SU-DHL-6 (cell line): ENCODE results near the gene NUP98.

Experiments used
- H2AFZ ChIP-seq: fragments of 200-600 bp; sonication (generic); 2 replicates; pipeline ENCODE4 v1.6.1; 2014; ENCODE audit warnings: low read depth, mild to moderate bottlenecking, moderate library complexity, mixed read lengths, antibody characterized with exemption, low read length; ENCODE audit not compliant: severe bottlenecking
- H3F3A ChIP-seq: fragments of 200-600 bp; shearing (Covaris generic); 2 replicates; pipeline ENCODE4 v1.6.0; 2016; ENCODE audit warnings: antibody characterized with exemption, mild to moderate bottlenecking; ENCODE audit not compliant: insufficient read depth
- H3K27ac ChIP-seq: fragments of 200-600 bp; sonication (generic); 2 replicates; pipeline ENCODE4 v1.5.1; 2016; ENCODE audit warnings: low read depth, mild to moderate bottlenecking, low read length, moderate library complexity, mixed read lengths
- H3K27me3 ChIP-seq: fragments of 200-600 bp; sonication (generic), shearing (Covaris generic); 2 replicates; pipeline ENCODE4 v1.6.0; 2014; ENCODE audit warnings: mild to moderate bottlenecking, low read length
- H3K36me3 ChIP-seq: fragments of 200-600 bp; sonication (generic); 2 replicates; pipeline ENCODE4 v1.6.1; 2014; ENCODE audit warnings: mild to moderate bottlenecking, low read length, mixed read lengths
- H3K4me2 ChIP-seq: fragments of 300-600, 200-600 bp; shearing (Covaris generic), sonication (generic); 2 replicates; pipeline ENCODE4 v1.6.0; 2014; ENCODE audit warnings: low read length, low read depth, mild to moderate bottlenecking; ENCODE audit not compliant: poor library complexity, severe bottlenecking
- H3K4me3 ChIP-seq: fragments of 200-600 bp; sonication (generic); 2 replicates; pipeline ENCODE4 v1.5.1; 2014; ENCODE audit warnings: antibody characterized with exemption, low read length, mild to moderate bottlenecking, mixed read lengths; ENCODE audit not compliant: insufficient read depth, poor library complexity, severe bottlenecking
- H3K79me2 ChIP-seq: fragments of 200-600 bp; sonication (generic); 2 replicates; pipeline ENCODE4 v1.6.1; 2014; ENCODE audit warnings: mild to moderate bottlenecking, low read length, moderate library complexity; ENCODE audit not compliant: insufficient read depth
- H3K9ac ChIP-seq: fragments of 200-600 bp; sonication (generic); 2 replicates; pipeline ENCODE4 v1.7.0; 2014; ENCODE audit warnings: mild to moderate bottlenecking, low read length
- H3K9me2 ChIP-seq: fragments of 200-600 bp; sonication (generic); replicated peaks from 2 replicates; pipeline ENCODE4 v1.6.1; 2014; ENCODE audit warnings: low read length; ENCODE audit not compliant: insufficient read depth
- H3K9me3 ChIP-seq: fragments of 200-600 bp; sonication (generic); 2 replicates; pipeline ENCODE4 v1.6.1; 2014; ENCODE audit warnings: low read length, mixed read lengths; ENCODE audit not compliant: insufficient read depth
- H4K20me1 ChIP-seq: fragments of 200-600 bp; sonication (generic); 2 replicates; pipeline ENCODE4 v1.6.1; 2014; ENCODE audit warnings: low read depth, mild to moderate bottlenecking, antibody characterized with exemption, low read length, moderate library complexity, mixed read lengths
- EZH2phosphoT487 ChIP-seq: fragments of 200-600 bp; sonication (generic), shearing (Covaris generic); conservative IDR thresholded peaks from 2 replicates; pipeline ENCODE4 v1.6.1; 2018; ENCODE audit warnings: mild to moderate bottlenecking, antibody characterized with exemption, low read length, moderate library complexity, mixed read lengths
- TF ChIP-seq, protein P1 (sequence below): fragments of 200-600 bp; sonication (generic); IDR thresholded peaks from one replicate; pipeline ENCODE4 v1.5.1; 2017; ENCODE audit warnings: antibody characterized with exemption, mild to moderate bottlenecking, low read length, moderate library complexity; ENCODE audit not compliant: insufficient read depth, poor library complexity, severe bottlenecking

NUP98 gene

GRCh38 chr11:3627291-3627690 is 170.1 kb downstream of the NUP98 start:
- H4K20me1 ChIP-seq, result no peaks in the 10 kb centered on the region
- TF ChIP-seq, protein P1, sequence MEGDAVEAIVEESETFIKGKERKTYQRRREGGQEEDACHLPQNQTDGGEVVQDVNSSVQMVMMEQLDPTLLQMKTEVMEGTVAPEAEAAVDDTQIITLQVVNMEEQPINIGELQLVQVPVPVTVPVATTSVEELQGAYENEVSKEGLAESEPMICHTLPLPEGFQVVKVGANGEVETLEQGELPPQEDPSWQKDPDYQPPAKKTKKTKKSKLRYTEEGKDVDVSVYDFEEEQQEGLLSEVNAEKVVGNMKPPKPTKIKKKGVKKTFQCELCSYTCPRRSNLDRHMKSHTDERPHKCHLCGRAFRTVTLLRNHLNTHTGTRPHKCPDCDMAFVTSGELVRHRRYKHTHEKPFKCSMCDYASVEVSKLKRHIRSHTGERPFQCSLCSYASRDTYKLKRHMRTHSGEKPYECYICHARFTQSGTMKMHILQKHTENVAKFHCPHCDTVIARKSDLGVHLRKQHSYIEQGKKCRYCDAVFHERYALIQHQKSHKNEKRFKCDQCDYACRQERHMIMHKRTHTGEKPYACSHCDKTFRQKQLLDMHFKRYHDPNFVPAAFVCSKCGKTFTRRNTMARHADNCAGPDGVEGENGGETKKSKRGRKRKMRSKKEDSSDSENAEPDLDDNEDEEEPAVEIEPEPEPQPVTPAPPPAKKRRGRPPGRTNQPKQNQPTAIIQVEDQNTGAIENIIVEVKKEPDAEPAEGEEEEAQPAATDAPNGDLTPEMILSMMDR, result no peak

DNA sequence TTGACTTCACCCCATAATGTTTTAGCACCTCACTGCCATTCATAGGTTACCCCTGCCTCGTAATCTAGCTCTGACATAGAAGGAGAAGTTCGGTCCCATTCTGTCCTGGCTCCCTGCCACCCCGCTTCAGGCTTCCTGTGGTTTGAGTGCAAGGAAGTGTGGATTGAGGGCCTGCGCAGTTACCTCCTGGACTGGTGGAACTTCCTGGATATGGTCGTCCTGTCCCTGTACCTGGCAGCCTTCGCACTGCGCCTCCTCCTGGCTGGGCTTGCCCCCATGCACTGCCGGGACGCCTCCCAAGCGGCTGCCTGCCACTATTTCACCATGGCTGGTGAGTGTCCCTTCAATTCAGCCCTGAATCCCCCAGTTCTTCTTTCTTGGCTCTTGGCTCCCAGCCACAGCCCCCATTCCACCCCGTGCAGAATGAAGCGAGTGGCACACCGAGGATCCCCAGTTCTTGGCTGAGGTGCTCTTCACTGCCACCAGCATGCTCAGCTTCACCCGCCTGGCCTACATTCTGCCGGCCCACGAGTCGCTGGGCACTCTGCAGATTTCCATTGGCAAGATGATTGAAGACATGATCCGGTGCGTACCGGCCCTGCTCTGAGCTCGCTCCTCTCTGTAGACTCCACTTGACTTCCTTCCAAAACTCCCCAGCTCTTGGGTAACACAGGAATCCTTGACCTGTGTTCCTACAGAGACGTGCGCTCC is 170.9 kb downstream of the NUP98 start:
- no peaks in the 10 kb centered on the region for H3K79me2 ChIP-seq
- no peak overlapping the region for H3K4me3 ChIP-seq
- H4K20me1 ChIP-seq, result no peaks in the 10 kb centered on the region
- no peaks in the 10 kb centered on the region for H3K9me3 ChIP-seq
- no peak overlapping the region for H3K9ac ChIP-seq
- H3K36me3 ChIP-seq, result no peaks in the 10 kb centered on the region
- H3K9me2 ChIP-seq, result no peaks in the 10 kb centered on the region
- H2AFZ ChIP-seq, result no peak overlapping the region
- no peaks in the 10 kb centered on the region for H3K27me3 ChIP-seq
- no peaks in the 10 kb centered on the region for H3F3A ChIP-seq
- H3K4me2 ChIP-seq, result no peak overlapping the region
- TF ChIP-seq, protein P1, result no peak
- TF ChIP-seq EZH2phosphoT487, result no peak
- no peak overlapping the region for H3K27ac ChIP-seq

More at GRCh38 chr11:3627291-3627690, 170.1 kb downstream of the NUP98 start:
- Histone ChIP-seq H2AFZ (no peak overlapping the region), H3K9ac (no peak overlapping the region), H3K4me2 (no peak overlapping the region), H3F3A (no peaks in the 10 kb centered on the region), H3K9me3 (no peaks in the 10 kb centered on the region), H3K79me2 (no peaks in the 10 kb centered on the region), H3K36me3 (no peaks in the 10 kb centered on the region), H3K9me2 (no peaks in the 10 kb centered on the region), H3K27ac (no peak overlapping the region), H3K4me3 (no peak overlapping the region), H3K27me3 (no peaks in the 10 kb centered on the region)
